NCI-H2171 treated with DMSO at 0.1 percent for 48 hours (cell line): ENCODE data around the gene SF3A2.

Source experiments
- DNase-seq: peaks from one replicate; lab custom pipeline; 2025; lab: John Stamatoyannopoulos, UW

SF3A2 gene

DNA sequence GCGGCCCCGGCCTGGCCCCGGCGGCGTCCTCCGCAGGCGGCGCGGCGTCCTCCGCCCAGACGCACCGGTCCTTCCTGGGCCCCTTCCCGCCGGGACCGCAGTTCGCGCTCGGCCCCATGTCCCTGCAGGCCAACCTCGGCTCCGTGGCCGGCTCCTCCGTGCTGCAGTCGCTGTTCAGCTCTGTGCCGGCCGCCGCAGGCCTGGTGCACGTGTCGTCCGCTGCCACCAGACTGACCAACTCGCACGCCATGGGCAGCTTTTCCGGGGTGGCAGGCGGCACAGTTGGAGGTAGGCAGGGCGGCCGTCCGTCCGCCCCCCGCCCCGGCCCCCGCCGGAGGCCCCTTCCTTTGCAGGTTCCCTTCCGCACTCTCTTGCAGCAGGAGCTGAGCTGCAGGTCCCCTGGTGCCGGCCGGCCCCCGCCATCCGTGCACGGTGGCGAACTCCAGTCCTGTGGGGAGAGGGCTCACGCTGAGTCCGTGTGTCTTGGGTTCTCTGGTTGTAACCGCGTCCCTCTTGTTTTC lies 9.7 kb upstream of the SF3A2 start:
- DNase-seq, result no peak

DNA sequence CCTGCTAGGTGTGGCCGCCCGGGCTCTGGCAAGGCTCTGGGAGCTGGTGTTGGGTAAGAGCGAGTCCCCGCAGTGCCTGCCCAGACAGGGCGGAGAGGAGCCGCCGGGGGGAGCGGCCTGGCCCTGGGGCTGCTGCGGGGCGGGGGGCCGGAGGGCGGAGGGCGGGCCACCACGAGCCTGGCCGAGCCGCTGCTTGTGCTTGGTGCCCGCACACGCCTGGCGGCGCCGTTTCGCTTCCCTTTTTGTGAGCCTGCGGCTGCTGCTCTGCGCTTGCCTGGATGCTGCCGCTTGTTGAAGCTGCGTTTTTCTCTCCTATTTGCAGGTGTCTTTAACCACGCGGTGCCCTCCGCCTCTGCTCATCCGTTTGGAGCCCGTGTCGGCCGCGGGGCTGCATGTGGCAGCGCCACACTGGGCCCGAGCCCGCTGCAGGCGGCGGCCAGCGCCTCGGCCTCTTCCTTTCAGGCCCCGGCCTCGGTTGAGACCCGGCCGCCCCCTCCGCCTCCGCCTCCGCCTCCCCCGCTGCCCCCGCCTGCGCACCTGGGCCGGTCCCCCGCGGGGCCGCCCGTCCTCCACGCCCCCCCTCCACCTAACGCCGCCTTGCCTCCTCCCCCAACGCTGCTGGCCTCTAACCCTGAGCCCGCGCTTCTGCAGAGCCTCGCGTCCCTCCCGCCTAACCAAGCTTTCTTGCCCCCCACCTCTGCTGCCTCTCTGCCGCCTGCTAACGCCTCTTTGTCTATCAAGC lies 9.0 kb upstream of the SF3A2 start:
- no peak for DNase-seq

DNA sequence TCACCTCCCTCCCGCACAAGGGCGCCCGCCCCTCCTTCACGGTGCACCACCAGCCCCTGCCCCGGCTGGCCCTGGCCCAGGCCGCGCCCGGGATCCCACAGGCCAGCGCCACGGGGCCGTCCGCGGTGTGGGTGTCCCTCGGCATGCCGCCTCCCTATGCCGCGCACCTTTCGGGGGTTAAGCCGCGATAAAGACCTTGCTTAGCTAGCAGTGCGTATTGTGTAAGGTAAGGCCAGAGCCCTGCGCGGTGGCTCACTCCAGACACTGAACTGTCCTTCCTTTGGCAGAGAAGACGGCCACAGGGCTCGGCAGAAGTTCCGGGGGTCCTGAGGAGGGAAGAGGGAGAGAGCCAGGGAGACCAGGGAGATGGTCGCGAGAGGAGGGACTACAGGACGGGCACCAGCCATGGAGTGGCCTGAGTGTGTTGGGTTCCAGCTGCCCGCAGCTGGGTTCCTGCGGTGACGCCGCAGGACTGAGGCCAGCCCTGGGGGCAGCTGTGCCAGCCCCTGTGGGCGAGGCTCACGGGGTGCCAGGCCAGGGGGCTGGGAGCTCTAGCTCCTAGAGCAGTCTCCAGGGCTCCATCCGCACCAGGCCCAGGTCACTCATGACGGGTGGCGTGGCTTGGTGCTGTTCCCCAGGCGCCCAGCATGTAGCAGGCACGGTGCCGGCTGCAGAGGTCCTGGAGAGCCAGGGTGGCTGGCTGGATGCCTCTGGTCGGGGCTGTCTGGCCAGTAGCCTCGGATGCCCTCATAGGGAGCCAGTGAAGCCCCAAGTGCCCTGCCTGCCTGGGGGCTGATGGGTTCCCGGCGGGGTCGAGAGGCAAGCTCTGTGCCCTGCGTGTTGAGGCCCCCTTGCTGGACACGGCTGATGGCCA lies 8.2 kb upstream of the SF3A2 start:
- DNase-seq, result no peak

DNA sequence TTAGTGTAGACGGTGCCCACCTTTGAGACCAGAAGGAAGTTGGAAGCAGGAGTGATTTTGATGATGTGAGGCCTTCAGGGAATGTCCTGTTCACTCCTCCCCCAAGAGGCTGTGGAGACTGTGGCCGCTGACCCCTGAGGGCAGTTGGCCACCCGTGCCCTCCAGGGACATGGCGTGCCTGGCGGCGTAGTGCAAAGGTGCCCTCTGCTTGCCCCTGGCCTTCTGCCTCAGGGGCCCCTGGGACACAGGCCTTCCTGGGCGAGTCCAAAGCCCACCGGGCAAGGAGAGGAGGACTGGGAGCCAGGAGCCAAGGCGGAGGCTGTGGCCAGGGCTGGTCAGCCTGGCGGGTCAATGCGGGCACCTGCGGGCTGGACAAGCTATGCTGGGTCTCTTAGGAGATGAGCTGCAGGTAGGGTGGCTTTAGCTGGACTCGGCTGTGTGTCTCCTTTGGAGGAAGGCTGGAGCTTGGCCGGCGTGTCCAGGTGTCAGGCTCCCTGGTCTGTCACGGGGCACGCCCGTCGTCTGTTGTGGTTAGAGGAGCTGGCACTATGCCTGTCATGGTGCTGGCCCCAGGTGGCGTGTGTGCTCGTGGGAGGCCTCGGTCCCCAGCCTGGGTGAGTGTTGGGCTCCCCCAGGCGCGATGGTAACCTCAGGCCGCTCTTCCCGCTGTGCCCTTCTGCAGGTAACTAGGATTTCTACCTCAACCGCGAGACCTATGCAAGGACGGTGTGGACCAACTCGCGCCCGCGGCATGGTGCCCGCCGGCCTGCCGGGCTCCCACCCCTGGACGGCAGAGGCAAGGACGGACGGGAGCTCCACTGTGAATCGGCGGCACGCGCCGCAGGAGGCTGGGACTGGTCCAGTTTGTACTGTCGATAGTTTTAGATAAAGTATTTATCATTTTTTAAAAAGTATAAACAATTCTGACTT lies 7.3 kb upstream of the SF3A2 start:
- no peak for DNase-seq

DNA sequence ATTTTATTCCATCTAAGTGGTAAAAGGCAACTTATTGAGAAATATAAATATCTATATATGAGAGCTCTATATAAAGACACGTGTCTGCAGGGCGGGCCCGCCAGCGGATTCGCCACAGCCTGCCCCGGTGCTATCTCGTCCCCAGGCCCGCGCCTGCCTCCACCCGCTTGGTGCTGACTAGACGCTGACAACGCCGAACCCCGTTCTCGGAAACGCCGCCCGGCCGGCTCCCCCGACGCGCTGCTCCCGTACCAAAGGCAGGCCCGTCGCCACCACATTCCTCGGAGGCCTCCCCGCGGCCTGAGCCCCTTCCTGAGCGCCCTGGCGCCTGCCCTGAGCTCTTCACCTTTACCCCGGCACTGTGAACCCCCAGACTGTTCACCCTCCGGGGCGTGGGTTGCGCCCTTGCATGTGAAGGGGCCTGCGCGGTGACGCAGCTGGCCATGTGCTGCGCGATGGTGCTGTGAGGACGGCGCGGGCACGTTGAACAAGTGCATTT lies 6.5 kb upstream of the SF3A2 start:
- no peak for DNase-seq

DNA sequence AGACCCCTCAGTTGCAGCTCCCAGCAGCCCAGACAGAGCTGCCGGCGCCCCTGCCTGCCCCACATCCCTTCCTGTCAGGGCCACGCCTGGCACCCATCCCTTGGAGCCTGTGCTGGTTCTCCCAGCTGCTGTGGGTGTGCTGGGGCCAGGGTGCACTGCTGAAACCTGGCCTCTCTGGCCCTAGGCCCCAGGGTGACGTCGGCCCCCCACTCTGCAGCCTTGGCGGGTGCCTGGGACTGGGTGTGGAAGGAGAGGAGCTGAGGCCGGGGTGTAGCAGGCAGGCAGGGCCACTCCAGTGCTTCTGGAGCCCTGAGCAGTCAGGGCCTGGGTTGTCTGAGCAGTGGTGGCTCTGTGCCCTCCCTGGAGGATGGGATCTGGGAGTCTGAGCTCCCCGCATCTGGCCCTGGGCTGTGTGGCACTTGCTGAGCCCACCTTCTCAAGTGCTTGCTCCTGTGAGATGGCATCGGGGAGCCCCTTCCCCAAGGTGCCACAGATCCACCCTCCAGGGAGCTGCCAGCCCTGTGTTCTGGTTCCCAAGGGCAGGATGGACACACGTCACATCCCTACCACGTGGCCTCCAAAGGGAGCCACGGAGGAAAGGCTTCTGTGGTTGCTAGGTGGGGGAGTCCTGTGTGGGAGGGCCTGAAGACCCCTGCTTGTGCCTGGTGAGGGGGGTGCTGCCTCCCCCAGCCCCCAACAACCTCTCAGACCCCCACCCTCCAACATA lies 5.7 kb upstream of the SF3A2 start:
- no peak for DNase-seq

DNA sequence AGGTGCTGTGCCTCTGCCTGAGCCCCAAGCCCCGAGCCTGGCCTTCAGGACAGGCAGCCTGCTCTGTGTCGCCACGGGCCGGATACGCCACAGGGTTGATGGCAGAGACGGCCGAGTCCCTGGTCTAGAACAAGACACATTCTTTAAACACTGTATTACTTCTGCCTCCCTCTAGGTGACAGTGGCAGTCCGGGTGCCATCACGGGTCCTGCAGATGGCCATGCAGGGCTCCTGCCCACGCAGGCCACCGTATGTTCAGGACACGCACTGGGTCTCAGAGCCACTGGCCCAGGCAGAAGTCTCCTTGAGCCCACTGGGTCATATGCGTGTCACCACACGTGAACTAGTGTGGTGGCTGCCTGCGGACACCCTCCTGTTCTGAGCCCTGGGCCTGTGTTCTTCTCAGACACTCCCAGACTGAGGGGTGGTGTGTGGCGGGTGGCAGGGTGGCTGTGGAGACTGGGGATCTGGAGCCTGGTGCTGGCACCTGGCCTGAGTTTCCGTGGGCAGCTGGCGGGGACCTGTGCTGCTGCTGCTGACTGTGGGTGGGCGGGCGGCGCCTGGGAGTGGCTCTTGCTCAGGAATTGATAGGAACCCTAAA lies 4.9 kb upstream of the SF3A2 start:
- DNase-seq, result peak; percentile 14

DNA sequence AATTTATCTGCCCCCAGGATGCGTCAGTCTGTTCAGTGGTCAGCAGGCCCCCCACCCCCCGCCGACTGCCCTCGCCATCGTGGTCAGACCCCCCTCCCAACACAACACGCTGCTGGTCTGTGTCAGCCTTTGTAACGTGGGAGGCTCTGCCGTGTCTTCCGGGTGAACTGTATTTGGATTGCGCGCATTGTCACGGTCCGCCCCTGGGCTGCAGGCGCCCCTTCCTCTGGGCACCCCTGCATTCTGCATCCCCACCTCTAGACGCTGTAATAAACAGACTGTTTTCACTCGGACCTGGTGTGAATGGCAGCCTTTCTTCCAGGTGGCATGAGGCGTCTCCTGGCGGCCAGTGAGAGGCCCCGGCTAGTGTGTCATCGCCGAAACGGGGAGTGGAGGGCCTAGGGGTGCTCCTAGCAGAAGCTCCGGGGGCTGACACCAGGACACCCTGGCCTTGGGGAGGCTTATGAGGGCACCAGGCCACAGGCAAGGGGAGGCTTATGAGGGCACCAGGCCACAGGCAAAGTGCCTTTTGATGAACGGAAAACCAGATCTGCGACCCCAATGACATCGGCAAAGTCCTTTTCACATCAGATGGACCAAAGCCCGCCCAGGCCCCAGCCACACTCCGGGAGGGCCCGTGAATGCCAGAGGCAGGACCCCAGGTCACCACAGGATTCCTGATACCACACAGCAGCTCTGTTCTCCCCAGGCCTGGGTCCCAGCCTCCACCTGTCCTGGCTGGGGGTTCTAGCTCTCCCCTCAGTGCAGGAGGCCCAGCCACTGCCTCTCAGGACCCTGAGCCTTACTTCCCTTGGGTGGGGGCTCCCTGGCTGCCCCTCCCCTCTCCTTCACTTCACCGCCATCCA lies 4.1 kb upstream of the SF3A2 start:
- DNase-seq, result no peak

DNA sequence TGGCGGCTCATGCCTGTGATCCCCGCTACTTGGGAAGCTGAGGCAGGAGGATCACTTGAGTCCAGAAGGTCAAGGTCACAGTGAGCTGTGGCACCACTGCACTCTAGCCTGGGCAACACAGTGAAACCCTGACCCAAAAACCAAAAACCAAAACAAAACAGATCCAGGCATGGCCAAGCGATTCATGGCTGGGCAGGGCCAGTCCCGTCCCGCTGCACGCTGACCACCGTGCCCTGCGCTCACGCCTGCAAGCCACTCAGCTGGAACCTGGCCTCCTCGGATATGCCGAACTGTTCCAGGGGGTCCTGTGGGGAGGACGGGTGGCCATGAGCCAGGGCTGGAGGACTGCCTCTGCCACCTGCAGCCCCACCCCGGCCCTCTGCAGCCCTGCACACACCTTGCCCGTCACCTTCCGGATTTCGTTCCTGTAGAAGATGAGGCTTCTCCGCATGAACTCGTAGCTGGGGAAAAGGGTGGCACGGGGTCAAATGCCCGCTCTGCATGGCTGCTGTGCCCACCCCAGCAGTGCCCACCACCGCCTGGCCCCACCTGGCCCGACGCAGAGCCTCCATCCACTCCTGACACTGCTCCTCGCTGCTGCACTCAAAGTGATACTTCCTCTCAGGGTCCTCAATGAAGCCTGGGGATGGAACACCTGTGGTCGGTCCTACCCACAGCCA lies 2.9 kb upstream of the SF3A2 start:
- DNase-seq, result no peak

DNA sequence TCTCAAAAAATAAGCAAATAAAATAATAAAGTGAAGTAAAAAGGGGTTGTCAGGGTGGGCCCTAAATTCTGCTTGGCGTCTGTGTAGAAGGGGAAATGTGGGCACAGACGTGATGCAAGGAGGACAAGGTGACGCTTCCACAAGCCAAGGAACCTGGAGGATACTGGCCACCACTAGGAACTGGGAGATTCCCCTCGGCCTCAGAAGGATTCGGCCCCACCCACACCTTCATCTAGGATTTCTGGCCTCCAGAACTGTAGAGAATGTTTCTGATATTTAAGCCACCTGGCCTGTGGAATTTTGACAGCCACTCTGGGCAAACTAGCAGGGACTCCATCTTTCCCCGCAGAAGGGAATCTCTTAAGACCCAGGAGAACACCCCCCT lies 1.6 kb upstream of the SF3A2 start:
- no peak for DNase-seq

DNA sequence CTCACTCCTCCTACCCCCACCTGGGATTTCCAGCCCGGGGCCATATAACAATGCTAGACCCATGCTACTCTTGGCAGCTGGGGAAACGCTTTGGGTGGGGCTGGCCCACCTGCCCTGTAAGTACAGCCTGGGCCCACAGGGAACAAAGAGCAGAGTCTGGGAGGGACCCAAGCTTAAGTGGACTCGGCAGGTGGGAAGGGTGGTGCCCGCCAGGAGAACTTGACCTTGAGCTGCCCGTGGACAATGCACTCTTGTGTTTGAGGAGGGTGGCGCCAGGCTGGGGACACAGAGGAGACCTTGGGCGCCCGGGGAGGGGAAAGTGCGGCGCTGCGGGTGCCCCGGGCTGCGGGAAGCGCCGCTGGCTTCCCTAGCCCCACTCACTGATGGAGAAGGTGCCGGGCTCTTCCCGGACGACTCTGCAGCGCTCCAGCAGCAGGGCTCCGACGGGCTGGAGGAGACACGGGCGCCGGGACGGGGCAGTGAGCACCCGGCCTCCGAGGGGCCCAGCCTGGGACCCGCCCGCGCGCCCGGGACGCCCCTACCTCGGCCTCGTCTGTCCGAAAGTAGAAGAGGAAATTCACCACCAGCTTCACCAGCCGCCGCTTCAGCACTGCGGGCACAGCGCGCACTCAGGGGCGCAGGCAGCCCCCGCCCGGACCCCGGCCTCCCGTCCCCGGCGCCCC lies 1.1 kb upstream of the SF3A2 start:
- DNase-seq, result peak; percentile 68

DNA sequence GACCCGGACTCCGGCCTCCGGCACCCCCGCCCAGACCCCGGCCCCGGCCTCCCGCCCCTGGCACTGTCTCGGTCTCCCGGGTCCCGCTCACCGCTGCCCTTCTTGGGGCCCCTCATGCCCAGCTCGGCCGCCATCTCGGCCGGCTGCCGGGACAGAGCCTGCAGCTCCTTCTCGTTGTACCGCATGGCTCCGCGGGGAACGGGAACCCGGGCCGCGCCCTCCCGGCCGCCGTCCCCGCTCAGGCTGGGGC lies 635 bp upstream of the SF3A2 start:
- DNase-seq, result no peak

DNA sequence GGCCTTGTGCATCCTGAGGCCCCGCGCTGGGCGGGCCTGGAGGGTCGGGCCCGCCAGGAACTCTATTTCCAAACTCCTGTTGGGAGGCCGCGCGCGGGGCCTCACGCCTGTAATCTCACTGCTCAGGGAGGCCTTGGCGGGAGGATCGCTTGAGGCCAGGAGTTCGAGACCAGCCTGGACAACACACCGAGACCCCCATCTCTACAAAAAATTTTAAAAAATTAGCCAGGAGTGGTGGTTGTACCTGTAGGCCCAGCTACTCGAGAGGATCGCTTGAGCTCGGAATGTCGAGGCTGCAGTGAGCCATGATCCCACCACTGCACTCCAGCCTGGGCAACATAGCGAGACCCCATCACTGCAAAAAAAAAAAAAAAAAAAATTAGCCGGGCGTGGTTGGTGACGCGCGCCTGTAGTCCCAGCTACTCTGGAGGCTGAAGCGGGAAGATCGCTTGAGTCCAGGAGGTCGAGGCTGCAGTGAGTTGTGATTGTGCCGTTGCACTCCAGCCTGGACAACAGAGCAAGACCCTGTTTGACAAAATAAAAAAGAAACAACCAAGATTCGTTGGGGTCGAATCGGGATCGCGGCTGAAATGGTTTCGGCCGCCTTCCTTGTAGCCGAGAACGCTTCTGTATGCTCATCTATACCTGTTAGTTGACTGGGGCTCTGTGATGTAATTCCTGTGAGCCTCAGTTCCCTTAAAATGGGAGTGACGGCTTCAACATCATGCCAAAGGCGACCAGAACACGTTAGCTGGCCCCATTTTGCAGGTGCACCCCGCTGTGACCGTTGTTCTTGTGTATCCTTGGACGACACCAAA lies 636 bp downstream of the SF3A2 start:
- no peak for DNase-seq

DNA sequence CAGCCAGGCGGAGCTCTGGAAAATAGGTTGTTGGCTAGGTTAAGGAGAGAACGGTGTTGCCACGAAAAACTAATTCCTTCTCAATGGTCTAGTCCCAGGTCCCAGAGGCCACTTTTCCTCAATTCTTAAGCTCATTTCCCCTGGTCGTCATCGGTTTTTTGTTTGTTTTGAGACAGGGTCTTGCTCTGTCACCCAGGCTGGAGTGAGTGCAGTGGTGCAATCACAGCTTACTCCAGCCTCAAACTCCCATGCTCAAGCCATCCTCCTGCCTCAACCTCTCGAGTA lies 1.2 kb downstream of the SF3A2 start:
- DNase-seq, result no peak

DNA sequence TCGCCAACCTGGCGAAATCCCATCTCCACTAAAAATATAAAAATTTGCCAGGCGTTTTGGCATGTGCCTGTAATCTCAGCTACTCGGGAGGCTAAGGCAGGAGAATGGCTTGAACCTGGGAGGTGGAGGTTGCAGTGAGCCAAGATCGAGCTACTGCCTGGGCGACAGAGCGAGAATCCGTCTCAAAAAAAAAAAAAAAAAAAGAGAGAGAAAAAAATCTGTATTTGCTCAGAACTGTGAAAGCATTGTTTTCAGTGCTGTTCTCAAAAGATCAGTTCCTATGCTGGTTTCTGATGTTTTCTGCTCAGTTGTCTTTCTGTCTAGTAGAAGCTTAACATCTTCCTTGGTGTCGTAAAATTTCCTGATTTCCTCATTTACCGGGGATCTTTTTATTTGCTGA lies 2.5 kb downstream of the SF3A2 start:
- DNase-seq, result no peak

DNA sequence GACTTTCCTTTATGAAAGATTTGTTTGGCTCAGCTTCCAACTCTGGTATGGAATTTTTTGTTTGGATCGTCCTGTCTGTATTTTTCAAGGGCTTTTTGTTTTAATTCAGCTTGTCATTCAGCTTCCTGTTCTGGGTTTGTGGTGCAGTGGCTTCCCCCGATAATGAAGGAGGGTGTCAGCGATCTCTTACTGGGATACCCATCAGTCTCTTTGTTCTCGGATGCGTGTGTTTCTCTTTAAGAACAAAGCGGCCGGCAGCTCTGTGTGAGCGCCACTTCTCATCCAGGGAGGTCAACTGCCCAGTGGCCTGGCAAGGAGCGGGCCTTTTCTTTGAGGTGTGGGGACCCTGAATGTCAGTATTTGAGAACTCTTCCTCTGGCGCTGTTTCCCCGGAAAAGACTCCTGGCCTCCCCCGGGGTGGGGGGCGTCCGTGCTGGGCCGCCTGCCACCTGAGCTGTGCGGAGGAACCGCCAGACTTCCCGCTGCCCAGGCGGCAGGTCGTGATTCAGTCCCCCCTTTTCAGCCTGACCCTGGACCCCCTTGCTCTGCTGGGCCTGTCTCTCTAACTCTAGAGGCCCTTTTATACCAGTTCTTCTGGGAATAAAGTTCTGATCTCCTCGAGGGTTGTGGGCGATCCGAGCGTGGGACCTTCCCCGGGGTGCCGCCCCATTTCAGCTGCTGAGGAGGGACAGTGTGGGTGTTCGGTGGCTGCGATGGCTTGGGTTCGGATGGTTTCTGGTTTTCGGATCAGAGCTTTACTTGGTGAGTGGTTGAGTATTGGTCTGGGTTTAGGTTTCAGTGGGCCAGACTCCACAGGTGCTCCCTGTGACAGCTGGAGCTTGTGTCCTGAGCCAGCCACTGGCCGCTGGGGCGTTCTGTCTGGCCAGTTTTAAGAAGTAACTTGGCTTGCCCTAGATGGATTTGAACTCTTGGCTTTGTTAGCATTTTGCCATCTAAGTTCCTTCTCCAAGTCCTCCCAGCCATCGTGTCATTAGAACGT lies 3.4 kb downstream of the SF3A2 start:
- no peak for DNase-seq
